ENCODE results near the gene FMNL3.

GRCh38 chr12:49684310-49684854, 22.8 kb downstream of the FMNL3 start:
- TF ChIP-seq ARID3A (IDR thresholded peaks at IDR 0.05; ENCODE audit: low read depth, low read length) (no peak), ZXDC (CRISPR knock-in tag; IDR thresholded peaks at IDR 0.05) (no peak), BCL6 (CRISPR knock-in tag; IDR thresholded peaks at IDR 0.05) (no peak), ZNF318 (CRISPR knock-in tag; IDR thresholded peaks at IDR 0.05) (no peak), CTCF (CRISPR knock-in tag; IDR thresholded peaks at IDR 0.05) (no peak), ETV6 (CRISPR knock-in tag; conservative IDR thresholded peaks at IDR 0.05) (no peak), ZNF335 (CRISPR knock-in tag; IDR thresholded peaks at IDR 0.05) (no peak), HOXA7 (CRISPR knock-in tag; IDR thresholded peaks at IDR 0.05) (no peak), ZNF530 (CRISPR knock-in tag; IDR thresholded peaks at IDR 0.05; ENCODE audit: low read depth) (no peak)
